Activated naive CD8-positive, alpha-beta T cell treated with anti-CD3 and anti-CD28 coated beads, Interleukin-2, amount 10 ng/mL, durations not matched to agents 7 days and 5 days (primary cell): ENCODE measurements around the gene RPTOR. TPM values are rescaled to one million over a fixed set of nuclear protein-coding genes. Genes with fewer than 3 reads are reported as not detected.

Source experiments
- ATAC-seq: fragments of 150-1000 bp; cut with Tn5 transposase; one replicate; pipeline ENCODE4 v1.10.0; 2021; ENCODE audit warnings: low read depth, moderate library complexity
- POLR2A ChIA-PET: fragments of 350-600 bp; sonication (Branson Sonifier 250); formaldehyde crosslinking; loops from one replicate; lab custom pipeline; 2021; ENCODE audit warnings: antibody characterized with exemption; lab: Charles Lee
- DNase-seq: peaks from one replicate; pipeline ENCODE4 v3.0.0; 2021
- H3K27ac Mint-ChIP-seq: one replicate; pipeline ENCODE4 v1.8.0; 2022; ENCODE audit warnings: mild to moderate bottlenecking, mixed read lengths
- H3K27me3 Mint-ChIP-seq: one replicate; pipeline ENCODE4 v1.8.0; 2022; ENCODE audit warnings: mild to moderate bottlenecking, moderate library complexity, mixed read lengths
- H3K36me3 Mint-ChIP-seq: one replicate; pipeline ENCODE4 v1.8.0; 2021; ENCODE audit warnings: mild to moderate bottlenecking, mixed read lengths
- H3K4me1 Mint-ChIP-seq: one replicate; pipeline ENCODE4 v1.8.0; 2021; ENCODE audit warnings: mixed read lengths
- H3K4me3 Mint-ChIP-seq: one replicate; pipeline ENCODE4 v1.8.0; 2022; ENCODE audit warnings: mild to moderate bottlenecking, moderate library complexity, mixed read lengths
- H3K9me3 Mint-ChIP-seq: one replicate; pipeline ENCODE4 v1.8.0; 2021; ENCODE audit warnings: mixed read lengths
- total RNA-seq, 2 experiments: library from RNA; stranded (reverse); gene quantifications; one replicate each; pipeline ENCODE4 v1.2.3, GENCODE V29; 2021

RPTOR gene
- total RNA-seq, 2 experiments from 2014 or later = 43.2 to 43.8 TPM

DNA sequence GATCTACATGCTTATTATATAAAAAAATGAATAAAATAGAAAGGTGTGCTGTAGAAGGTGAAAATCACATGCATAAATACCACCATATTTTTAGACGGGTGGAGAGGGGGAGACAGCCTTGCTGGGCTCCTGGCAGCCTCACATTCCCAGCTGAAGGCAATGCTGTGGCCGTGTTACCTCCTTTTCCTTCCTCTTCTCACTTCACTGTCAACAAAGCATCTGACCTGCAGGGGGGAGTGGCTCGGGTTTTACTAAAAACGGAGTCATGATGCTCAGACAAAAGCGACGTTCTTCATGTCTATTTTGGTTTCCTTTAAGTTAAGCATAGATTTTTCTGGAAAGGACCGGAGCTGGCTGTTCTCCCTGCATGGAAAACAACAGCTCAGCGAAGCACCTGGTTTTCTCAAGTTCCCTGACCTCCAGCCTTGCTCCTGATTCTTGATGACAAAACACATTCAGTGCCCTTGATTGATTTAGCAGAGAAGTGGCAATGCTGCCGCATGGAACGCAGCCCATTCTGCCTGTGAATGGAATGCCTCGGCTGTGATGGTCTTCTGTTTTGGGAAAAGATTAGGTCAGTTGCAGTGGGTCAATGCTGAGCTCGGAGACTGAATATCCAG is 5.5 kb upstream of the RPTOR start:
- peaks cover 16% of the 10 kb centered on the region for H3K27me3 Mint-ChIP-seq
- DNase-seq (no peak), ATAC-seq (peak; percentile 36)
- POLR2A ChIA-PET = no interaction called here
- H3K4me3 Mint-ChIP-seq = peak overlapping the region; percentile 43
- no peak overlapping the region for H3K27ac Mint-ChIP-seq
- no peaks in the 10 kb centered on the region for H3K36me3 Mint-ChIP-seq
- H3K9me3 Mint-ChIP-seq = no peaks in the 10 kb centered on the region
- peaks cover 6% of the 10 kb centered on the region for H3K4me1 Mint-ChIP-seq

- Mint-ChIP-seq H3K4me3 (peak overlapping the region; percentile 94), H3K9me3 (no peaks in the 10 kb centered on the region), H3K4me1 (peaks cover 13% of the 10 kb centered on the region), H3K27me3 (peaks cover 4% of the 10 kb centered on the region), H3K36me3 (peaks cover 1% of the 10 kb centered on the region), H3K27ac (peak overlapping the region; percentile 80)
- POLR2A ChIA-PET = interaction anchor here (0.6 to 1.4 kb wide), 4 partner anchors 13 to 130 kb away, joined by 3 to 16 read pairs (median 4); partner anchors contain the start of gene ENDOV
- ATAC-seq (no peak), DNase-seq (no peak)
Observed at GRCh38 chr17:80545499-80545826, 825 bp downstream of the RPTOR start.

DNA sequence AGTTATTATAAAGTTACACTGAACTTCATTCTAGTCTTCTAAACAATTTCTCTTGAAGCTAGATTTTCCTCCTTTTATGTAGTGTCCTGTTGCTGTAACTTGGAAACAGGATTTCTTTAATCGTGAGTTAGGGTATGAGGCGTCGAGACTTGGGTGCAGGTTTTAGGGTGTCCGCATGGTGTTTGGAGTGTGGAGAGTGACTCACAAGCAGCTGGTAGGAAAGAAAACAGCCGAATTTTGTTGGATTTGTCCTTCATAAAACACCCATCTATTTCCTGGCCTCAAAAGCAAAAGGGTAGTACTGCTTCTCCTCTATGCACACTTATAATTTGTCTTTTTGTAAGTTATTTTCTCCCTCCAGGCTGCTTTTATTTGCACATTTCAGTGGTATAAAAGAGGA is 1.6 kb downstream of the RPTOR start:
- peak overlapping the region; percentile 94 for H3K4me3 Mint-ChIP-seq
- no peak for ATAC-seq
- POLR2A ChIA-PET = interaction anchor here (0.6 kb wide), 1 partner anchor 466 kb away, joined by 3 read pairs; no protein-coding TSS in a partner anchor
- DNase-seq = no peak
- H3K27me3 Mint-ChIP-seq = peaks cover 4% of the 10 kb centered on the region
- peaks cover 15% of the 10 kb centered on the region for H3K4me1 Mint-ChIP-seq
- no peak overlapping the region for H3K27ac Mint-ChIP-seq
- H3K9me3 Mint-ChIP-seq = no peaks in the 10 kb centered on the region
- peaks cover 1% of the 10 kb centered on the region for H3K36me3 Mint-ChIP-seq

GRCh38 chr17:80552523-80552922 is 7.9 kb downstream of the RPTOR start:
- no peaks in the 10 kb centered on the region for H3K9me3 Mint-ChIP-seq
- DNase-seq (no peak), ATAC-seq (no peak)
- POLR2A ChIA-PET = no interaction called here
- peaks cover 9% of the 10 kb centered on the region for H3K4me1 Mint-ChIP-seq
- H3K27ac Mint-ChIP-seq = no peak overlapping the region
- no peaks in the 10 kb centered on the region for H3K36me3 Mint-ChIP-seq
- H3K27me3 Mint-ChIP-seq = no peaks in the 10 kb centered on the region
- H3K4me3 Mint-ChIP-seq = no peak overlapping the region

DNA sequence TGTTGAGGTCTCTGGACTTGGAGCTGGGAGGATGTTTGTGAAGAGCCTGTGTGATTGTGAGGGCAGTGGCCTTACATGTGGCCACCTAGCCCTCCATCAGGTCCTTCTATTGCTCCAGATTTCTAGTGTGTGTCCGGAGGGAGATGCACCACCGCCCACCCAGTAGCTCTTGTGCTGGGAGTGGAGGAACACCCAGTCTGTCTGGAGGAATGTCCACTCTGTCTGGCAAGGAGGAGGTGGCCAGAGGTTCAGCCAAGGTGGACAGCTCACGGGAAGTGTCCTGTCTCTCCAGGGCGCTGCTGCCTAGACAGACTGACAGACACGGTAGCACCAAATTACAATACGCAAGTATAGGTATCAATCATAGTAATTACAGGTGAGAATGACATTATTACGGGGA is 10.6 kb downstream of the RPTOR start:
- POLR2A ChIA-PET = no interaction called here
- ATAC-seq = no peak
- H3K36me3 Mint-ChIP-seq = no peaks in the 10 kb centered on the region
- no peaks in the 10 kb centered on the region for H3K27me3 Mint-ChIP-seq
- peaks cover 8% of the 10 kb centered on the region for H3K4me1 Mint-ChIP-seq
- no peak overlapping the region for H3K4me3 Mint-ChIP-seq
- no peak overlapping the region for H3K27ac Mint-ChIP-seq
- H3K9me3 Mint-ChIP-seq = no peaks in the 10 kb centered on the region
- no peak for DNase-seq

GRCh38 chr17:80558046-80558445 is 13.4 kb downstream of the RPTOR start:
- no peak overlapping the region for H3K27ac Mint-ChIP-seq
- no peak for ATAC-seq
- POLR2A ChIA-PET = interaction anchor here (1.4 kb wide), 1 partner anchor 13 kb away, joined by 3 read pairs; the partner anchor contains the start of gene RPTOR

DNA sequence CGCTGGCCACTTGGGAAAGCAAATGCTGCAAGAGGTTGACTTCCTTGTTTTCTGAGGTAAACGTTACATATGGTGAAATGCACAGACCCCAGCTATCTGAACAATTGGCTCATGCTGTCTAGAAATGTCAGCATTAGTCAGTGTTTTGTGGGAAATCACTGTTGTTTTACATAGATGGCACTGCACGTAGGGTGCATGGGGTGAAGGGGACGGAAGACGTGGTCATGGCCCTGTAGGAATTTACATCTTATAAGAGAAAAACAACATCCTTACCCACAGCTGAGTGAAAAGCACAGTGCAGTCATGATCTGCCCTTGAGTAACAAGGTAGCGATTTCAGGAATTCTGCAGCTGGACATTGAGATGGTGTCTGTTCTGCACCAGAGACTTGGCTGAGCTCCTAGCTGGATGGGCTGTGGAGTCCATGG is 15.2 kb downstream of the RPTOR start:
- Mint-ChIP-seq H3K27ac (no peak overlapping the region), H3K4me1 (peaks cover 5% of the 10 kb centered on the region), H3K4me3 (no peak overlapping the region), H3K36me3 (no peaks in the 10 kb centered on the region), H3K9me3 (no peaks in the 10 kb centered on the region), H3K27me3 (no peaks in the 10 kb centered on the region)
- ATAC-seq (no peak), DNase-seq (no peak)
- POLR2A ChIA-PET = interaction anchor here (1.0 kb wide), 1 partner anchor 105 kb away, joined by 3 read pairs; no protein-coding TSS in a partner anchor

More at GRCh38 chr17:80558046-80558445, 13.4 kb downstream of the RPTOR start:
- no peaks in the 10 kb centered on the region for H3K36me3 Mint-ChIP-seq
- H3K9me3 Mint-ChIP-seq = no peaks in the 10 kb centered on the region
- DNase-seq = no peak
- H3K4me1 Mint-ChIP-seq = peaks cover 1% of the 10 kb centered on the region
- no peak overlapping the region for H3K4me3 Mint-ChIP-seq
- H3K27me3 Mint-ChIP-seq = no peaks in the 10 kb centered on the region

DNA sequence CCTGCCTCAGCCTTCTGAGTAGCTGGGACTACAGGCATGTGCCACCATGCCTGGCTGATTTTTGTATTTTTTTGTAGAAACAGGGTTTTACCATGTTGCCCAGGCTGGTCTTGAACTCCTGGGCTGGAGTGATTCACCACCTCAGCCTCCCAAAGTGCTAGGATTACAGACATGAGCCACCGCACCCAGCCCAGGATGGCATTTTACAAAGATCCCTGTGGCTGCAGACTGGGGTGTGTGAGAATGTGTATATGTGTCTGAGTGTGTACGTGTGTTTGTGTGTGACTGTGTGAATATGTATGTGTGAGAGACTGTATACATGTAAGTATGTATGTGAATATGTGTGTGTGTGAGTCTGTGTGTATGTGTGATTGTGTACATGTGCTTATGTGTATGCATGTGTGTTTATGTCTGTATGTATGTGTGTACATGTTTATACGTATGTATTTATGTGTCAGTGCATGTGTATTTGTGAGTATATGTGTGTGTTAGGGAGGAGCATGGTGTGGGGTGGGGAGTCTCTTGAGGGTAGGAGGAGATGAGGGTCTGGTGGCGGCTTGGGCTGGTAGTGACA is 17.0 kb downstream of the RPTOR start:
- DNase-seq = no peak
- Mint-ChIP-seq H3K36me3 (no peaks in the 10 kb centered on the region), H3K4me3 (no peak overlapping the region), H3K4me1 (peaks cover 5% of the 10 kb centered on the region), H3K27ac (no peak overlapping the region), H3K27me3 (no peaks in the 10 kb centered on the region), H3K9me3 (no peaks in the 10 kb centered on the region)
- no peak for ATAC-seq
- POLR2A ChIA-PET = no interaction called here

DNA sequence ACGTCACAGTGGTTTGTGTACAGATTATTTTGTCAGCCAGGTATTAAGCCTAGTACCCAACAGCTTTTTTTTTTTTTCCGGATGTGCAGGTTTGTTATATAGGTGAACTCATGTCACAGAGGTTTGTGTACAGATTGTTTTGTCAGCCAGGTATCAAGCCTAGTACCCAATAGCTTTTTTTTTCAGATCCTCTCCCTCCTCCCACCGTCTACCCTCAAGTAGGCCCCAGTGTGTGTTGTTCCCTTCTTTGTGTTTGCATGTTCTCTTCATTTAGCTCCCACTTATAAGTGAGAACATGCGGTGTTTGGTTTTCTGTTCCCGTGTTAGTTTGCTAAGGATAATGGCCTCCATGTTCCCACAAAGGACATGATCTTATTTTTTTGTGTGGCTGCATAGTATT is 19.9 kb downstream of the RPTOR start:
- Mint-ChIP-seq H3K36me3 (peaks cover 2% of the 10 kb centered on the region), H3K4me1 (peaks cover 6% of the 10 kb centered on the region), H3K27me3 (no peaks in the 10 kb centered on the region), H3K9me3 (no peaks in the 10 kb centered on the region), H3K4me3 (no peak overlapping the region), H3K27ac (no peak overlapping the region)
- DNase-seq = no peak
- POLR2A ChIA-PET = no interaction called here
- no peak for ATAC-seq

- peaks cover 9% of the 10 kb centered on the region for H3K4me1 Mint-ChIP-seq
- H3K27ac Mint-ChIP-seq = no peak overlapping the region
- DNase-seq (no peak), ATAC-seq (no peak)
- peaks cover 2% of the 10 kb centered on the region for H3K36me3 Mint-ChIP-seq
- POLR2A ChIA-PET = no interaction called here
- H3K9me3 Mint-ChIP-seq = no peaks in the 10 kb centered on the region
- H3K4me3 Mint-ChIP-seq = no peak overlapping the region
- no peaks in the 10 kb centered on the region for H3K27me3 Mint-ChIP-seq
Observed at GRCh38 chr17:80565343-80566053, 20.9 kb downstream of the RPTOR start.

GRCh38 chr17:80566054-80566400 is 21.4 kb downstream of the RPTOR start:
- DNase-seq = no peak
- Mint-ChIP-seq H3K4me1 (peaks cover 10% of the 10 kb centered on the region), H3K9me3 (no peaks in the 10 kb centered on the region), H3K27me3 (no peaks in the 10 kb centered on the region), H3K4me3 (no peak overlapping the region), H3K27ac (no peak overlapping the region), H3K36me3 (peaks cover 2% of the 10 kb centered on the region)
- ATAC-seq = no peak
- POLR2A ChIA-PET = no interaction called here

GRCh38 chr17:80568246-80568645 is 23.6 kb downstream of the RPTOR start:
- ATAC-seq (no peak), DNase-seq (no peak)
- POLR2A ChIA-PET = no interaction called here
- H3K4me1 Mint-ChIP-seq = peaks cover 10% of the 10 kb centered on the region
- H3K27me3 Mint-ChIP-seq = no peaks in the 10 kb centered on the region
- peaks cover 7% of the 10 kb centered on the region for H3K36me3 Mint-ChIP-seq
- no peak overlapping the region for H3K4me3 Mint-ChIP-seq
- H3K27ac Mint-ChIP-seq = no peak overlapping the region
- H3K9me3 Mint-ChIP-seq = no peaks in the 10 kb centered on the region

DNA sequence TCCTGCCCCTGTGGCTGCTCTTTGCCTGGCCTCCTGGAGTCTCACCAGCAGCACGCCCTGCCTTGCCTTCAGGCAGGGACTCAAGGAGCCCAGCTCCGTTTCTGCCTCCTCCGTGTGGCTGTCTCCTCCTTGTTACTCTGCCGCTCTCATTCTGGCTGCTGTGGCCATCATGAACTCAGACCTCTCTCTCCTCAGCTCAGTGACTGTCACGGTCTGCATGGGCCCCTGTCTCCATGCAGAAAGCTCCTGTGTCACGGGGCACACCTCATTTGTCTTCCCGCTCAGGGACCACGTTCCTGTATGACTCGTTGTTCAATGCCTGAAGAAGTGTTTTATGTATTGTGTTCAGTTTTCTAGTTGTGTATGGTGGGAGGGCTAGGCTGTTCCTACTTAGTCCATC is 25.3 kb downstream of the RPTOR start:
- Mint-ChIP-seq H3K27me3 (no peaks in the 10 kb centered on the region), H3K4me1 (peaks cover 7% of the 10 kb centered on the region), H3K36me3 (peaks cover 9% of the 10 kb centered on the region), H3K27ac (no peak overlapping the region), H3K9me3 (no peaks in the 10 kb centered on the region), H3K4me3 (no peak overlapping the region)
- DNase-seq = no peak
- POLR2A ChIA-PET = no interaction called here
- no peak for ATAC-seq

- Mint-ChIP-seq H3K27ac (no peak overlapping the region), H3K36me3 (peaks cover 8% of the 10 kb centered on the region), H3K4me1 (peaks cover 17% of the 10 kb centered on the region), H3K27me3 (no peaks in the 10 kb centered on the region), H3K4me3 (no peak overlapping the region), H3K9me3 (no peaks in the 10 kb centered on the region)
- POLR2A ChIA-PET = no interaction called here
- DNase-seq (no peak), ATAC-seq (no peak)
Observed at GRCh38 chr17:80573701-80574100, 29.1 kb downstream of the RPTOR start.
